ENCODE measurements around the gene UVSSA. TPM values are rescaled to one million over a fixed set of nuclear protein-coding genes. Genes with fewer than 3 reads are reported as not detected.

Gene UVSSA
- polyA plus RNA-seq, 1 of the 3 experiments (the other 2 are of a cell fraction): 14.9 TPM

- H3K4me1 ChIP-seq (ENCODE audit: control insufficient read depth in 1 of 2, insufficient read depth in 2 of 2, low read depth in 1 of 2, low read length in 1 of 2): no peaks in the 10 kb centered on the region
Measured at GRCh38 chr4:1370321-1371124, 23.5 kb downstream of the UVSSA start.

More at GRCh38 chr4:1370321-1371124, 23.5 kb downstream of the UVSSA start:
- H3K27ac ChIP-seq (ENCODE audit: low read depth in 2 of 2, low read length in 1 of 2): no peak overlapping the region
- no peaks in the 10 kb centered on the region for H4K20me1 ChIP-seq (ENCODE audit: insufficient read depth)
- no peaks in the 10 kb centered on the region for H3K27me3 ChIP-seq (ENCODE audit: insufficient read depth)
- H3K4me3 ChIP-seq (ENCODE audit: low read depth in 2 of 2, low read length in 1 of 2): no peak overlapping the region
- H3K36me3 ChIP-seq (replicated peaks in 1 of 2; ENCODE audit: control insufficient read depth in 1 of 2, insufficient read depth in 2 of 2, low read length in 1 of 2): peaks cover 9 to 47% of the 10 kb centered on the region in 2 experiments
- TF ChIP-seq USF1 (IDR thresholded peaks at IDR 0.05; ENCODE audit: borderline replicate concordance, low read depth): no peak
- TF ChIP-seq ZBTB33 (IDR thresholded peaks at IDR 0.05; ENCODE audit: borderline replicate concordance, low read depth): no peak
- TF ChIP-seq TCF12 (IDR thresholded peaks at IDR 0.05): no peak
- TF ChIP-seq CHD2 (IDR thresholded peaks at IDR 0.05; ENCODE audit: low read length, partially characterized antibody): no peak
- TF ChIP-seq RXRA (IDR thresholded peaks at IDR 0.05; ENCODE audit: borderline replicate concordance, low read depth): no peak
- TF ChIP-seq SIN3A (IDR thresholded peaks at IDR 0.05; ENCODE audit: borderline replicate concordance, low read depth, low read length): no peak
- TF ChIP-seq NFIC (IDR thresholded peaks at IDR 0.05; ENCODE audit: borderline replicate concordance): no peak
- no peak for TF ChIP-seq YY1 (IDR thresholded peaks at IDR 0.05; ENCODE audit: low read depth)
- no peak for TF ChIP-seq PBX3 (IDR thresholded peaks at IDR 0.05)
- no peak for TF ChIP-seq CTCF (IDR thresholded peaks at IDR 0.05)
- TF ChIP-seq GABPA (IDR thresholded peaks at IDR 0.05; ENCODE audit: low read depth): no peak
- no peak for TF ChIP-seq TAF1 (IDR thresholded peaks at IDR 0.05; ENCODE audit: borderline replicate concordance, low read depth, low read length)
- no peak for TF ChIP-seq ELF1 (IDR thresholded peaks at IDR 0.05)
- no peak for TF ChIP-seq NRF1 (IDR thresholded peaks at IDR 0.05; ENCODE audit: low read depth, low read length)
- TF ChIP-seq REST (IDR thresholded peaks at IDR 0.05; ENCODE audit: low read depth, low read length): no peak
- no peak for TF ChIP-seq GATA2 (CRISPR knock-in tag; IDR thresholded peaks at IDR 0.05)
- no peak for TF ChIP-seq SMC3 (IDR thresholded peaks at IDR 0.05; ENCODE audit: low read depth, low read length)
- 93% methylated on average over 12 of the region's 29 CpGs for WGBS (ENCODE audit: low lambda C conversion rate)
- H3K9me2 ChIP-seq: no peaks in the 10 kb centered on the region
- no peak overlapping the region for H3K9ac ChIP-seq
- ChIA-PET POLR2A (no interaction called here), CTCF (interaction anchor here (1.5 to 3.9 kb wide), 3 partner anchors 14 to 259 kb away, joined by 5 to 18 read pairs (median 5); no protein-coding TSS in a partner anchor)
- no peaks in the 10 kb centered on the region for H3K9me3 ChIP-seq
- H3K79me2 ChIP-seq (ENCODE audit: insufficient read depth): no peaks in the 10 kb centered on the region
- no peaks in the 10 kb centered on the region for H3F3A ChIP-seq (replicated peaks; ENCODE audit: insufficient read depth)
- H2AFZ ChIP-seq (ENCODE audit: low read depth): no peak overlapping the region
- no peak for DNase-seq
- no peak overlapping the region for H3K4me2 ChIP-seq

All from SK-N-SH (cell line).